Activated CD4-positive, alpha-beta T cell treated with anti-CD3 and anti-CD28 coated beads, Interleukin-2, amount 10 ng/mL, durations not matched to agents 7 days and 5 days (primary cell): ENCODE results near the gene SLC5A8. TPM values are rescaled to one million over a fixed set of nuclear protein-coding genes. Genes with fewer than 3 reads are reported as not detected.

Source experiments
- CTCF ChIA-PET: fragments of 350-600 bp; sonication (Branson Sonifier 250); formaldehyde crosslinking; loops from one replicate; lab custom pipeline; 2021; ENCODE audit warnings: antibody characterized with exemption; lab: Charles Lee
- POLR2A ChIA-PET: fragments of 350-600 bp; sonication (Branson Sonifier 250); formaldehyde crosslinking; loops from one replicate; lab custom pipeline; 2021; ENCODE audit warnings: antibody characterized with exemption; lab: Charles Lee
- DNase-seq: peaks from one replicate; pipeline ENCODE4 v3.0.0-alpha.2; 2020
- H3K27ac Mint-ChIP-seq: one replicate; pipeline ENCODE4 v1.8.0; 2021; ENCODE audit warnings: mild to moderate bottlenecking, moderate library complexity, mixed read lengths
- H3K27me3 Mint-ChIP-seq: one replicate; pipeline ENCODE4 v1.8.0; 2021; ENCODE audit warnings: mixed read lengths
- H3K36me3 Mint-ChIP-seq: one replicate; pipeline ENCODE4 v1.8.0; 2021; ENCODE audit warnings: low read depth, mixed read lengths
- H3K4me1 Mint-ChIP-seq: one replicate; pipeline ENCODE4 v1.8.0; 2021; ENCODE audit warnings: mixed read lengths
- H3K4me3 Mint-ChIP-seq: one replicate; pipeline ENCODE4 v1.8.0; 2021; ENCODE audit warnings: mild to moderate bottlenecking, moderate library complexity, mixed read lengths
- H3K9me3 Mint-ChIP-seq: one replicate; pipeline ENCODE4 v1.8.0; 2021; ENCODE audit warnings: mixed read lengths
- total RNA-seq, 2 experiments: library from RNA; stranded (reverse); gene quantifications; one replicate each; pipeline ENCODE4 v1.2.3, GENCODE V29; 2021

The SLC5A8 gene
- not detected for total RNA-seq

- peaks cover 24% of the 10 kb centered on the region for H3K27me3 Mint-ChIP-seq
- CTCF ChIA-PET = no interaction called here
Observed at GRCh38 chr12:101209319-101210302, at the start of gene SLC5A8. Gene SLC5A8 (minus strand): TSS chr12:101210238. CDS start chr12:101209848, 390 bp downstream.

GRCh38 chr12:101257357-101257756 lies 47.3 kb upstream of the SLC5A8 start:
- Mint-ChIP-seq H3K4me3 (no peak overlapping the region), H3K36me3 (no peaks in the 10 kb centered on the region), H3K4me1 (no peaks in the 10 kb centered on the region), H3K27me3 (peaks cover 4% of the 10 kb centered on the region), H3K9me3 (no peaks in the 10 kb centered on the region), H3K27ac (no peak overlapping the region)
- POLR2A ChIA-PET = no interaction called here
- DNase-seq = no peak
- CTCF ChIA-PET = no interaction called here

More at GRCh38 chr12:101209319-101210302, at the start of gene SLC5A8:
- H3K4me3 Mint-ChIP-seq = no peak within 1 kb of the TSS
- H3K36me3 Mint-ChIP-seq = no peaks in the 10 kb centered on the region
- H3K27ac Mint-ChIP-seq = no peak within 1 kb of the TSS
- H3K9me3 Mint-ChIP-seq = no peaks in the 10 kb centered on the region
- no peak for DNase-seq
- no peaks in the 10 kb centered on the region for H3K4me1 Mint-ChIP-seq
- POLR2A ChIA-PET = no interaction called here

GRCh38 chr12:101256266-101256665 lies 46.2 kb upstream of the SLC5A8 start:
- H3K4me3 Mint-ChIP-seq = no peak overlapping the region
- no peaks in the 10 kb centered on the region for H3K9me3 Mint-ChIP-seq
- no peaks in the 10 kb centered on the region for H3K4me1 Mint-ChIP-seq
- DNase-seq = no peak
- ChIA-PET POLR2A (no interaction called here), CTCF (no interaction called here)
- no peak overlapping the region for H3K27ac Mint-ChIP-seq
- peaks cover 4% of the 10 kb centered on the region for H3K27me3 Mint-ChIP-seq
- no peaks in the 10 kb centered on the region for H3K36me3 Mint-ChIP-seq

GRCh38 chr12:101243616-101244015 lies 33.6 kb upstream of the SLC5A8 start:
- CTCF ChIA-PET = no interaction called here
- Mint-ChIP-seq H3K9me3 (peaks cover 3% of the 10 kb centered on the region), H3K27me3 (no peaks in the 10 kb centered on the region), H3K4me1 (no peaks in the 10 kb centered on the region), H3K36me3 (no peaks in the 10 kb centered on the region), H3K27ac (no peak overlapping the region), H3K4me3 (no peak overlapping the region)
- POLR2A ChIA-PET = no interaction called here
- DNase-seq = no peak

- DNase-seq = no peak
- Mint-ChIP-seq H3K9me3 (peaks cover 3% of the 10 kb centered on the region), H3K4me3 (no peak overlapping the region), H3K27me3 (no peaks in the 10 kb centered on the region), H3K36me3 (no peaks in the 10 kb centered on the region), H3K27ac (no peak overlapping the region), H3K4me1 (no peaks in the 10 kb centered on the region)
- CTCF ChIA-PET = no interaction called here
- POLR2A ChIA-PET = no interaction called here
Observed at GRCh38 chr12:101243074-101243473, 33.0 kb upstream of the SLC5A8 start.

- Mint-ChIP-seq H3K4me3 (no peak overlapping the region), H3K36me3 (no peaks in the 10 kb centered on the region), H3K4me1 (no peaks in the 10 kb centered on the region), H3K27ac (no peak overlapping the region), H3K27me3 (no peaks in the 10 kb centered on the region), H3K9me3 (peaks cover 3% of the 10 kb centered on the region)
- no peak for DNase-seq
- POLR2A ChIA-PET = no interaction called here
- CTCF ChIA-PET = no interaction called here
Observed at GRCh38 chr12:101238800-101239329, 28.8 kb upstream of the SLC5A8 start.

GRCh38 chr12:101238306-101238705 lies 28.3 kb upstream of the SLC5A8 start:
- H3K27ac Mint-ChIP-seq = no peak overlapping the region

GRCh38 chr12:101235686-101236085 lies 25.6 kb upstream of the SLC5A8 start:
- peaks cover 2% of the 10 kb centered on the region for H3K27me3 Mint-ChIP-seq
- CTCF ChIA-PET = no interaction called here
- H3K4me3 Mint-ChIP-seq = no peak overlapping the region
- no peak for DNase-seq
- peaks cover 3% of the 10 kb centered on the region for H3K9me3 Mint-ChIP-seq
- no peak overlapping the region for H3K27ac Mint-ChIP-seq
- H3K36me3 Mint-ChIP-seq = no peaks in the 10 kb centered on the region
- no peaks in the 10 kb centered on the region for H3K4me1 Mint-ChIP-seq
- POLR2A ChIA-PET = no interaction called here

More at GRCh38 chr12:101238306-101238705, 28.3 kb upstream of the SLC5A8 start:
- peaks cover 3% of the 10 kb centered on the region for H3K9me3 Mint-ChIP-seq
- H3K4me3 Mint-ChIP-seq = no peak overlapping the region
- ChIA-PET CTCF (no interaction called here), POLR2A (no interaction called here)
- no peaks in the 10 kb centered on the region for H3K27me3 Mint-ChIP-seq
- H3K36me3 Mint-ChIP-seq = no peaks in the 10 kb centered on the region
- DNase-seq = no peak
- H3K4me1 Mint-ChIP-seq = no peaks in the 10 kb centered on the region

- H3K4me3 Mint-ChIP-seq = no peak overlapping the region
- peaks cover 2% of the 10 kb centered on the region for H3K27me3 Mint-ChIP-seq
- CTCF ChIA-PET = no interaction called here
- H3K9me3 Mint-ChIP-seq = no peaks in the 10 kb centered on the region
- DNase-seq = no peak
- H3K27ac Mint-ChIP-seq = no peak overlapping the region
- H3K4me1 Mint-ChIP-seq = no peaks in the 10 kb centered on the region
- no peaks in the 10 kb centered on the region for H3K36me3 Mint-ChIP-seq
- POLR2A ChIA-PET = no interaction called here
Observed at GRCh38 chr12:101231636-101232035, 21.6 kb upstream of the SLC5A8 start.

GRCh38 chr12:101230547-101230946 lies 20.5 kb upstream of the SLC5A8 start:
- CTCF ChIA-PET = no interaction called here
- H3K36me3 Mint-ChIP-seq = no peaks in the 10 kb centered on the region
- peaks cover 2% of the 10 kb centered on the region for H3K27me3 Mint-ChIP-seq

GRCh38 chr12:101229841-101230241 lies 19.8 kb upstream of the SLC5A8 start:
- no peak overlapping the region for H3K4me3 Mint-ChIP-seq
- H3K9me3 Mint-ChIP-seq = no peaks in the 10 kb centered on the region
- H3K27me3 Mint-ChIP-seq = peaks cover 2% of the 10 kb centered on the region
- no peaks in the 10 kb centered on the region for H3K4me1 Mint-ChIP-seq
- H3K27ac Mint-ChIP-seq = no peak overlapping the region
- POLR2A ChIA-PET = no interaction called here
- H3K36me3 Mint-ChIP-seq = no peaks in the 10 kb centered on the region
- DNase-seq = no peak
- CTCF ChIA-PET = no interaction called here

More at GRCh38 chr12:101230547-101230946, 20.5 kb upstream of the SLC5A8 start:
- no peak for DNase-seq
- no peak overlapping the region for H3K27ac Mint-ChIP-seq
- H3K4me3 Mint-ChIP-seq = no peak overlapping the region
- H3K4me1 Mint-ChIP-seq = no peaks in the 10 kb centered on the region
- POLR2A ChIA-PET = no interaction called here
- no peaks in the 10 kb centered on the region for H3K9me3 Mint-ChIP-seq

- no peak overlapping the region for H3K27ac Mint-ChIP-seq
- H3K4me1 Mint-ChIP-seq = no peaks in the 10 kb centered on the region
- peaks cover 7% of the 10 kb centered on the region for H3K27me3 Mint-ChIP-seq
- ChIA-PET POLR2A (no interaction called here), CTCF (no interaction called here)
- H3K36me3 Mint-ChIP-seq = no peaks in the 10 kb centered on the region
- no peaks in the 10 kb centered on the region for H3K9me3 Mint-ChIP-seq
- H3K4me3 Mint-ChIP-seq = no peak overlapping the region
- DNase-seq = no peak
Observed at GRCh38 chr12:101221301-101221700, 11.3 kb upstream of the SLC5A8 start.

GRCh38 chr12:101216810-101217209 lies 6.8 kb upstream of the SLC5A8 start:
- Mint-ChIP-seq H3K4me3 (no peak overlapping the region), H3K27ac (no peak overlapping the region), H3K27me3 (peaks cover 2% of the 10 kb centered on the region), H3K4me1 (no peaks in the 10 kb centered on the region), H3K9me3 (peaks cover 5% of the 10 kb centered on the region), H3K36me3 (no peaks in the 10 kb centered on the region)
- ChIA-PET CTCF (no interaction called here), POLR2A (no interaction called here)
- DNase-seq = no peak
